ENCODE measurements around the gene SNX30.

GRCh38 chr9:112861155-112861554 is 110.6 kb downstream of the SNX30 start:
- TF ChIP-seq SUZ12 (IDR thresholded peaks at IDR 0.05; ENCODE audit: extremely low read depth, insufficient read depth, insufficient read length) (no peak), YY1 (IDR thresholded peaks at IDR 0.05; ENCODE audit: insufficient read depth, insufficient read length) (no peak), ZNF274 (IDR thresholded peaks at IDR 0.05; ENCODE audit: low read depth, low read length) (no peak)
